ENCODE data around the gene CHN2. TPM values are rescaled to one million over a fixed set of nuclear protein-coding genes. Genes with fewer than 3 reads are reported as not detected.

CHN2 gene
- total RNA-seq, 4 donors from 2014 or later: 7.6 to 15.3 (median 10.0) TPM

- Histone ChIP-seq H3K27ac (no peak overlapping the region), H3K27me3 (no peaks in the 10 kb centered on the region), H3K4me3 (no peak overlapping the region), H3K36me3 (no peaks in the 10 kb centered on the region), H3K9me3 (no peaks in the 10 kb centered on the region), H3K4me1 (no peaks in the 10 kb centered on the region)
- WGBS, 2 donors (ENCODE audit: low coverage in 1 of 2): 69 to 100% methylated on average over 1 to 3 of the region's 3 CpGs
- no peak for ATAC-seq
- TF ChIP-seq POLR2AphosphoS5 (IDR thresholded peaks at IDR 0.05) (no peak), POLR2A (IDR thresholded peaks at IDR 0.05) (no peak), CTCF (IDR thresholded peaks at IDR 0.05) (no peak), EP300 (IDR thresholded peaks at IDR 0.05) (no peak)
Observed at GRCh38 chr7:29342761-29343160, 148.2 kb downstream of the CHN2 start.

- Histone ChIP-seq H3K27me3 (no peaks in the 10 kb centered on the region), H3K4me1 (no peaks in the 10 kb centered on the region), H3K9me3 (no peaks in the 10 kb centered on the region), H3K4me3 (no peak overlapping the region), H3K36me3 (no peaks in the 10 kb centered on the region), H3K27ac (no peak overlapping the region)
- no peak for ATAC-seq
- TF ChIP-seq CTCF (IDR thresholded peaks at IDR 0.05): no peak
- WGBS, 2 donors (ENCODE audit: low coverage in 1 of 2): 87 to 100% methylated on average over 2 of the region's 2 CpGs
Observed at GRCh38 chr7:29343399-29343798, 148.8 kb downstream of the CHN2 start.

GRCh38 chr7:29344334-29344978 is 149.9 kb downstream of the CHN2 start:
- 98 to 100% methylated on average over 2 to 4 of the region's 4 CpGs for WGBS, 2 donors (ENCODE audit: low coverage in 1 of 2)
- no peak for ATAC-seq
- no peaks in the 10 kb centered on the region for H3K9me3 ChIP-seq
- no peaks in the 10 kb centered on the region for H3K4me1 ChIP-seq
- no peak overlapping the region for H3K4me3 ChIP-seq
- no peak overlapping the region for H3K27ac ChIP-seq
- no peak for TF ChIP-seq POLR2A (IDR thresholded peaks at IDR 0.05)
- TF ChIP-seq EP300 (IDR thresholded peaks at IDR 0.05): no peak
- TF ChIP-seq CTCF (IDR thresholded peaks at IDR 0.05): no peak
- TF ChIP-seq POLR2AphosphoS5 (IDR thresholded peaks at IDR 0.05): no peak
- no peaks in the 10 kb centered on the region for H3K27me3 ChIP-seq
- H3K36me3 ChIP-seq: no peaks in the 10 kb centered on the region

- WGBS, 2 donors (ENCODE audit: low coverage in 1 of 2): 93% methylated on average over 8 to 9 of the region's 9 CpGs
- H3K4me3 ChIP-seq: no peak overlapping the region
- no peak overlapping the region for H3K27ac ChIP-seq
- H3K4me1 ChIP-seq: no peaks in the 10 kb centered on the region
- TF ChIP-seq POLR2AphosphoS5 (IDR thresholded peaks at IDR 0.05) (no peak), CTCF (IDR thresholded peaks at IDR 0.05) (peak in 1 of 4 experiments; percentile 42)
- ATAC-seq: no peak
- no peaks in the 10 kb centered on the region for H3K36me3 ChIP-seq
- no peaks in the 10 kb centered on the region for H3K9me3 ChIP-seq
- no peaks in the 10 kb centered on the region for H3K27me3 ChIP-seq
Observed at GRCh38 chr7:29345590-29345989, 151.0 kb downstream of the CHN2 start.

- 89 to 90% methylated on average over 6 of the region's 8 CpGs for WGBS, 2 donors (ENCODE audit: low coverage in 1 of 2)
Observed at GRCh38 chr7:29346231-29346978, 151.8 kb downstream of the CHN2 start.

More at GRCh38 chr7:29346231-29346978, 151.8 kb downstream of the CHN2 start:
- H3K9me3 ChIP-seq: no peaks in the 10 kb centered on the region
- H3K4me3 ChIP-seq: no peak overlapping the region
- H3K27me3 ChIP-seq: no peaks in the 10 kb centered on the region
- no peak for ATAC-seq
- H3K27ac ChIP-seq: no peak overlapping the region
- no peak for TF ChIP-seq POLR2AphosphoS5 (IDR thresholded peaks at IDR 0.05)
- H3K4me1 ChIP-seq: no peaks in the 10 kb centered on the region
- H3K36me3 ChIP-seq: no peaks in the 10 kb centered on the region
